T-helper 1 cell treated with Interleukin-12 subunit alpha and Interleukin-12 subunit beta and Interleukin-4 antibody, amounts not matched to agents 30 μg/mL and 1 μg/mL, for 36 hours (primary cell): ENCODE results near the gene FOXN3.

Source experiments
- H3K27ac Mint-ChIP-seq: one replicate; pipeline ENCODE4 v1.8.0; 2021; ENCODE audit warnings: mild to moderate bottlenecking, mixed read lengths
- H3K27me3 Mint-ChIP-seq: one replicate; pipeline ENCODE4 v1.8.0; 2021; ENCODE audit warnings: low read depth, mixed read lengths
- H3K36me3 Mint-ChIP-seq: one replicate; pipeline ENCODE4 v1.8.0; 2021; ENCODE audit warnings: low read depth, mixed read lengths
- H3K4me1 Mint-ChIP-seq: one replicate; pipeline ENCODE4 v1.8.0; 2021; ENCODE audit warnings: low read depth, mixed read lengths
- H3K4me3 Mint-ChIP-seq: one replicate; pipeline ENCODE4 v1.8.0; 2021; ENCODE audit warnings: mild to moderate bottlenecking, moderate library complexity, mixed read lengths
- H3K9me3 Mint-ChIP-seq: one replicate; pipeline ENCODE4 v1.8.0; 2021; ENCODE audit warnings: mixed read lengths

The FOXN3 gene

GRCh38 chr14:89417091-89417464 lies at the start of gene FOXN3:
Gene FOXN3 (minus strand): TSS chr14:89417233. CDS start chr14:89412476, 4,757 bp downstream.
- no peaks in the 10 kb centered on the region for H3K9me3 Mint-ChIP-seq
- H3K36me3 Mint-ChIP-seq, result peaks cover 10% of the 10 kb centered on the region
- H3K4me3 Mint-ChIP-seq, result peak within 1 kb of the TSS; percentile 87
- H3K4me1 Mint-ChIP-seq, result peaks cover 47% of the 10 kb centered on the region
- peak within 1 kb of the TSS; percentile 92 for H3K27ac Mint-ChIP-seq
- H3K27me3 Mint-ChIP-seq, result no peaks in the 10 kb centered on the region

GRCh38 chr14:89466484-89466883 lies 49.5 kb upstream of the FOXN3 start:
- Mint-ChIP-seq H3K27ac (peak overlapping the region; percentile 43), H3K27me3 (no peaks in the 10 kb centered on the region), H3K4me1 (peaks cover 25% of the 10 kb centered on the region), H3K9me3 (peaks cover 5% of the 10 kb centered on the region), H3K36me3 (peaks cover 19% of the 10 kb centered on the region), H3K4me3 (peak overlapping the region; percentile 44)

- Mint-ChIP-seq H3K36me3 (peaks cover 18% of the 10 kb centered on the region), H3K27me3 (no peaks in the 10 kb centered on the region), H3K9me3 (peaks cover 5% of the 10 kb centered on the region), H3K4me3 (no peak overlapping the region), H3K4me1 (peaks cover 26% of the 10 kb centered on the region), H3K27ac (no peak overlapping the region)
Measured at GRCh38 chr14:89465876-89466275, 48.8 kb upstream of the FOXN3 start.

- peaks cover 5% of the 10 kb centered on the region for H3K9me3 Mint-ChIP-seq
- no peak overlapping the region for H3K4me3 Mint-ChIP-seq
- H3K36me3 Mint-ChIP-seq, result peaks cover 11% of the 10 kb centered on the region
- no peaks in the 10 kb centered on the region for H3K27me3 Mint-ChIP-seq
- no peak overlapping the region for H3K27ac Mint-ChIP-seq
- peaks cover 8% of the 10 kb centered on the region for H3K4me1 Mint-ChIP-seq
Measured at GRCh38 chr14:89461256-89461655, 44.2 kb upstream of the FOXN3 start.

GRCh38 chr14:89458713-89459420 lies 41.8 kb upstream of the FOXN3 start:
- Mint-ChIP-seq H3K27ac (no peak overlapping the region), H3K27me3 (no peaks in the 10 kb centered on the region), H3K4me3 (no peak overlapping the region), H3K36me3 (peaks cover 2% of the 10 kb centered on the region), H3K9me3 (no peaks in the 10 kb centered on the region), H3K4me1 (peaks cover 4% of the 10 kb centered on the region)

GRCh38 chr14:89457007-89457406 lies 40.0 kb upstream of the FOXN3 start:
- Mint-ChIP-seq H3K4me1 (peaks cover 4% of the 10 kb centered on the region), H3K4me3 (no peak overlapping the region), H3K27me3 (no peaks in the 10 kb centered on the region), H3K27ac (no peak overlapping the region), H3K36me3 (peaks cover 2% of the 10 kb centered on the region), H3K9me3 (no peaks in the 10 kb centered on the region)

GRCh38 chr14:89455412-89455811 lies 38.4 kb upstream of the FOXN3 start:
- no peaks in the 10 kb centered on the region for H3K9me3 Mint-ChIP-seq
- H3K27ac Mint-ChIP-seq, result no peak overlapping the region
- H3K4me3 Mint-ChIP-seq, result no peak overlapping the region
- peaks cover 2% of the 10 kb centered on the region for H3K36me3 Mint-ChIP-seq
- H3K27me3 Mint-ChIP-seq, result no peaks in the 10 kb centered on the region
- H3K4me1 Mint-ChIP-seq, result peaks cover 2% of the 10 kb centered on the region

- H3K4me1 Mint-ChIP-seq, result peaks cover 2% of the 10 kb centered on the region
- no peaks in the 10 kb centered on the region for H3K27me3 Mint-ChIP-seq
- no peak overlapping the region for H3K27ac Mint-ChIP-seq
- no peak overlapping the region for H3K4me3 Mint-ChIP-seq
- no peaks in the 10 kb centered on the region for H3K9me3 Mint-ChIP-seq
- no peaks in the 10 kb centered on the region for H3K36me3 Mint-ChIP-seq
Measured at GRCh38 chr14:89454996-89455395, 38.0 kb upstream of the FOXN3 start.

- H3K4me1 Mint-ChIP-seq, result peaks cover 16% of the 10 kb centered on the region
- H3K9me3 Mint-ChIP-seq, result no peaks in the 10 kb centered on the region
- H3K27me3 Mint-ChIP-seq, result no peaks in the 10 kb centered on the region
- H3K27ac Mint-ChIP-seq, result no peak overlapping the region
- peaks cover 2% of the 10 kb centered on the region for H3K36me3 Mint-ChIP-seq
- H3K4me3 Mint-ChIP-seq, result no peak overlapping the region
Measured at GRCh38 chr14:89452281-89452680, 35.2 kb upstream of the FOXN3 start.

- no peak overlapping the region for H3K4me3 Mint-ChIP-seq
- H3K27me3 Mint-ChIP-seq, result no peaks in the 10 kb centered on the region
- H3K36me3 Mint-ChIP-seq, result peaks cover 8% of the 10 kb centered on the region
- H3K27ac Mint-ChIP-seq, result no peak overlapping the region
- H3K9me3 Mint-ChIP-seq, result no peaks in the 10 kb centered on the region
- H3K4me1 Mint-ChIP-seq, result peaks cover 19% of the 10 kb centered on the region
Measured at GRCh38 chr14:89451229-89451628, 34.2 kb upstream of the FOXN3 start.

- no peaks in the 10 kb centered on the region for H3K9me3 Mint-ChIP-seq
- peak overlapping the region; percentile 80 for H3K27ac Mint-ChIP-seq
- H3K36me3 Mint-ChIP-seq, result peaks cover 15% of the 10 kb centered on the region
- H3K27me3 Mint-ChIP-seq, result no peaks in the 10 kb centered on the region
- peak overlapping the region; percentile 32 for H3K4me3 Mint-ChIP-seq
- peaks cover 41% of the 10 kb centered on the region for H3K4me1 Mint-ChIP-seq
Measured at GRCh38 chr14:89447182-89447944, 30.3 kb upstream of the FOXN3 start.

- Mint-ChIP-seq H3K4me1 (peaks cover 46% of the 10 kb centered on the region), H3K4me3 (no peak overlapping the region), H3K27ac (no peak overlapping the region), H3K36me3 (peaks cover 19% of the 10 kb centered on the region), H3K9me3 (no peaks in the 10 kb centered on the region), H3K27me3 (no peaks in the 10 kb centered on the region)
Measured at GRCh38 chr14:89445273-89445973, 28.4 kb upstream of the FOXN3 start.

GRCh38 chr14:89444516-89445125 lies 27.6 kb upstream of the FOXN3 start:
- H3K4me3 Mint-ChIP-seq, result no peak overlapping the region
- H3K27me3 Mint-ChIP-seq, result no peaks in the 10 kb centered on the region
- H3K27ac Mint-ChIP-seq, result peak overlapping the region; percentile 60
- H3K4me1 Mint-ChIP-seq, result peaks cover 46% of the 10 kb centered on the region
- H3K9me3 Mint-ChIP-seq, result no peaks in the 10 kb centered on the region
- peaks cover 19% of the 10 kb centered on the region for H3K36me3 Mint-ChIP-seq

GRCh38 chr14:89444044-89444443 lies 27.0 kb upstream of the FOXN3 start:
- Mint-ChIP-seq H3K9me3 (no peaks in the 10 kb centered on the region), H3K36me3 (peaks cover 18% of the 10 kb centered on the region), H3K27ac (peak overlapping the region; percentile 60), H3K4me3 (peak overlapping the region; percentile 41), H3K4me1 (peaks cover 44% of the 10 kb centered on the region), H3K27me3 (no peaks in the 10 kb centered on the region)
